HEK293T (cell line): Measurements from ENCODE around the gene KSR2.

ENCODE experiments used
- ARNT ChIP-seq: fragments of 450-650 bp; IDR thresholded peaks from 2 replicates; pipeline ENCODE4 v1.6.1; 2017; ENCODE audit warnings: mild to moderate bottlenecking
- BHLHE40 ChIP-seq: fragments of 450-650 bp; IDR thresholded peaks from 2 replicates; pipeline ENCODE4 v1.6.1; 2016; ENCODE audit warnings: mild to moderate bottlenecking, moderate library complexity, borderline replicate concordance
- ELF4 ChIP-seq: fragments of 450-650 bp; IDR thresholded peaks from 2 replicates; pipeline ENCODE4 v1.6.1; 2017; ENCODE audit warnings: antibody characterized with exemption
- FOXA1 ChIP-seq: fragments of 450-650 bp; IDR thresholded peaks from 2 replicates; pipeline ENCODE4 v1.6.1; 2016; ENCODE audit warnings: mild to moderate bottlenecking
- FOXM1 ChIP-seq: fragments of 450-650 bp; IDR thresholded peaks from 2 replicates; pipeline ENCODE4 v1.6.1; 2017; ENCODE audit warnings: mild to moderate bottlenecking, borderline replicate concordance
- HDGF ChIP-seq: fragments of 450-650 bp; IDR thresholded peaks from 2 replicates; pipeline ENCODE4 v1.6.1; 2017; ENCODE audit warnings: antibody characterized with exemption, borderline replicate concordance
- SP1 ChIP-seq: fragments of 450-650 bp; IDR thresholded peaks from 2 replicates; pipeline ENCODE4 v1.6.1; 2017
- SUZ12 ChIP-seq: fragments of 450-650 bp; IDR thresholded peaks from 2 replicates; pipeline ENCODE4 v1.6.1; 2016; ENCODE audit warnings: mild to moderate bottlenecking
- TARDBP ChIP-seq: fragments of 450-650 bp; IDR thresholded peaks from 2 replicates; pipeline ENCODE4 v1.6.1; 2016

DNA sequence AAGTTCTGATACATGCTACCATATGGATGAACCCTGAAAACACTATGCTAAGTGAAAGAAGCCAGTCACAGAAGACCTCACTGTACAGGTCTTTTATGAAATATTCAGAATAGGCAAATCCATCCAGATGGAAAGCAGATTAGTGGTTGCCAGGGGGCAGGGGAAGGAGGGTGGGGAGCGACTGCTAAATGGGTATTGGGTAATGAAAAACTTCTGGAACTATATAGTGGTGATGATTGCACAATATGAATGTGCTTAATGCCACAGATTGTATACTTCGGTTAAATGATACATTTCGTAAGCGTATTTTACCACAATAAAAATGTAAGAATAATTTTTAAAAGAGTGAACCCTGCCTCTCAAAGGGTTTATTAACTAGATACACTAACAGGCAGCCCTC is 11.8 kb upstream of the KSR2 start:
- TF ChIP-seq BHLHE40 (no peak), HDGF (no peak), SP1 (no peak), FOXA1 (no peak), SUZ12 (no peak), FOXM1 (no peak), TARDBP (no peak), ARNT (no peak), ELF4 (no peak)
